Germinal center (tissue), 1 donor: ENCODE data around the gene ZNF165.
"Not testable (repeated sequence)": the region's sequence is repeated elsewhere in the genome, so short reads cannot be mapped to it uniquely, and the experiment has no call there.

ENCODE experiments used
- DNase-seq: peaks from one replicate; pipeline ENCODE4 v3.0.0; 2012; ENCODE audit warnings: mixed read lengths, low spot score

ZNF165 gene

DNA sequence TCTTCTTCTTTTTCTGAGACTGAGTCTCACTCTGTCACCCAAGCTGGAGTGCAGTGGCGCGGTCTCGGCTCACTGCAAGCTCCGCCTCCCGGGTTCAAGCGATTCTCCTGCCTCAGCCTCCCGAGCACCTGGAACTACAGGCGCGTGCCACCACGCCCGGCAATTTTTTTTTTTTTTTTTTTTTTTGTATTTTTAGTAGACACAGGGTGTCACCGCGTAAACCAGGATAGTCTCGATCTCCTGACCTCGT lies at the start of gene ZNF165:
Gene ZNF165, plus strand, starts transcription at position 188 of the 250 bp plus-strand sequence. CDS start 4,913 bp downstream, outside the sequence.
- not testable (repeated sequence) for DNase-seq

DNA sequence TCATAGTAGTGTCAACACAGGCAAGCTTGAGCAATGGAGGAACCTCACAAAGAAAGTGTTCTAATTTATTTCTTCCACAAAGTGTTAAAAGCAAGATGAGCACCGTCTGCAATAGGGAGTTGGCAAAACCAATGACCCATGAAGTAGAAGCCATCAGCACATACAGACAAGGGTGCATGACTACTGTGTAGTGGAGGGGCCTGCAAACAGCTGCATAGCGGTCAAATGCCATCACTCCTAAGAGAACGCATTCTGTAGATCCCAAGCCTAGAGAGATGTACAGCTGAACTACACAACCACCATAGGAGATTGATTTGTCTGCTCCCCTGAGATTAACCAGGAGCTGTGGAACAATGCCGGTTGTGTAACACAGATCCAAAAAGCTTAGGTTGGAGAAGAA lies 26.8 kb upstream of the ZNF165 start:
- DNase-seq: no peak

DNA sequence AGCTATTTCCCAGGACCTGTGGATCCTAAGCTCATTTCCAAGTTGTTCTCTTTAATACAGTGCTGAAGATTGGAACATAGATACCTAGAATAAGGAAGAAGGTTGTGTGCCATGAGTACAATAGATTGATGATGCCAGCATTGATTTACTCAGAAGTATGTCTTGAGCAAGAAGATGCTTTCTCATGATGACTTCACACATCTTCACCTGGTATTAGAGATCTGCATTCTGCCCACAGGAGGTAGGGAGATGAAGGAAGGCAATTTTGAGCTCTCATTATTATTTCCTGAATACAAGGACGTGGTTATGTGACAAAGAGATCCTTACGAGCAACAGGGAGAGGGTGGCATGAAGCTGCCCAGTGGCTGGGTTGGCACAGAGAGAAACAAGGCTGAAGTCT lies 20.0 kb upstream of the ZNF165 start:
- no peak for DNase-seq

DNA sequence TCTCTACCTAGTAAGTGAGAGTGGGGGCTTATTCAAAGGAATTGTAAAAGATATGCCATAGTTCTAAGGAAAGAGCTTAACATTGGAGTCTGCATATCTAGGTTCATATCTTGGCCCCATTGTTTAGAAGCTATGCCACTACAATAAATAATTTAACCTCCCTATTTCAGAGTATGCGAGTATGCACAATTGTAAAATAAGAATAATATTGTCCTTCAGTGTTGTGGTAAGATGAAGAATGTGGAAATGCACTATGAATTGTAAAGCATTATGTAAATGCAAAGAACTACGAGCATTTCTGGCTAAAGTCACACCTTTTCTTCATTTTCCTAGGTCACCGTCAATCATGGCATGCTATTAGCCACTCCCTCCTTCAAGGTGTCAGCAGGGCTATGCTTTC lies 16.1 kb upstream of the ZNF165 start:
- DNase-seq: no peak

DNA sequence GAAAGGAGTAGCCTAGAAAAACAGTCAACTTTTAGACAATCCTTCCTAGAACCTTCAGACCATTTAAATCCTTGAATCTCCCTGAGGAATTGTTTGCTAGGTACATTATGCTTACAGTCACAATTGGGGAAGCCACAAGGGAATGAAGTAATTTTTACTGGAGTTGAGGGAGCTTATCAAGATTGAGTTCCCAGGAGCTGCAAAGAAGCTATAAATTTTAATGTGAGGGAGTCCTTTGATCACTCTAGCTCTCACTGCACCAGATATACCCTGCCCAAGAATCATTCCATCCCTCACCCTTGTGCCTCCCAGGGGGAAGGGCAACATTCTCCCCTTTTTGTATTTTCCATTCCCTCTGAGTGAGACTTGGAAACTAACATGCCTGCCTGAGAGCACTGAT lies 12.3 kb upstream of the ZNF165 start:
- no peak for DNase-seq

DNA sequence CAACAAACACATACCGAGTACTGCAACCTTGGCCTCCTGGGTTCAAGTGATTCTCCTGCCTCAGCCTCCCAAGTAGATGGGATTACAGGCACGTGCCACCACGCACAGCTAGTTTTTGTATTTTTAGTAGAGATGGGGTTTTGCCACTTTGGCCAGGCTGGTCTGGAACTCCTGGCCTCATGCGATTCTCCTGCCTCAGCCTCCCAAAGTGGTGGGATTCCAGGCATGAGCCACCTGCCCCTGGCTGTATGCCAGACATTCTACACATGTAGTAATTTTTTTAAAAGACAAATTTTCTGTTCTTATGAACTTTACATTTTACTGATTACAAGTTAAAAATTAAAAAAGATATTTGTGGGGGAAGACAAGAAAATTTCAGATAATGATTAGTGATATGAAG lies 9.4 kb upstream of the ZNF165 start:
- DNase-seq: not testable (repeated sequence)

DNA sequence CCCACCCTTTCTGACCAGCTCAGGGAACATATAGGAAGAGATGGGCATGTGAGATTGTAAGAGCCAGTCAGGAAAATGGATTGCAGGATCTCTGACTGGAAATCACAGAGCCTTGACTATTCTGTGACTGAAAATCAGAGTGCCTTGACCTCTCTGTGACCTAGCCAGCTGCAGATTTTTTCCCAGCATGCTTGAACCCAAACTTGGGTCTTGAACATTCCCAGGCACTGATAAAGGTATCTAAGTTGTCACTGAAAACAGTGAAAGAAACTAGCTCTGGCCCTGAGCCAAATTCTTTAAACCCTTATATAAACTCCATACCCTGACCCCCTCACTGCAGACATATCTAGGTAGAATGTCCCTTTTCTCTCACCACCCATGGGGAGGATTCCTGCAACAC lies 2.3 kb upstream of the ZNF165 start:
- no peak for DNase-seq

DNA sequence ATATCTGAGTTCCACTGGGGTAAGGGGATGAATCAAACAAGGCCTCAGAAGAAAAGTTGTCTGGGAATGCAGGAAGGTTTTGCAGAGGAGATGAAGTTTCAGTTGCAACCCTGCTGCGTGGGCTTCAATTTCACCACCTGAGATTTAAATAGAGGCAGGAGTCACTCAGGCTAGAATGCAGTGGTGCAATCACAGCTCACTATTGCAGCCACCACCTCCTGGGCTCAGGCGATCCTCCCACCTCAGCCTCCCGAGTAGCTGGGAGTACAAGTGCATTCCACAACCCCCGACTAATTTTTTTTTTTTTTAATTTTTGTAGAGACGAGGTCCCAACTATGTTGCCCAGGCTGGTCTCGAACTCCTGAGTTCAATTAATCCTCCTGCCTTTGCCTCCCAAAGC lies 1.5 kb upstream of the ZNF165 start:
- no peak for DNase-seq

DNA sequence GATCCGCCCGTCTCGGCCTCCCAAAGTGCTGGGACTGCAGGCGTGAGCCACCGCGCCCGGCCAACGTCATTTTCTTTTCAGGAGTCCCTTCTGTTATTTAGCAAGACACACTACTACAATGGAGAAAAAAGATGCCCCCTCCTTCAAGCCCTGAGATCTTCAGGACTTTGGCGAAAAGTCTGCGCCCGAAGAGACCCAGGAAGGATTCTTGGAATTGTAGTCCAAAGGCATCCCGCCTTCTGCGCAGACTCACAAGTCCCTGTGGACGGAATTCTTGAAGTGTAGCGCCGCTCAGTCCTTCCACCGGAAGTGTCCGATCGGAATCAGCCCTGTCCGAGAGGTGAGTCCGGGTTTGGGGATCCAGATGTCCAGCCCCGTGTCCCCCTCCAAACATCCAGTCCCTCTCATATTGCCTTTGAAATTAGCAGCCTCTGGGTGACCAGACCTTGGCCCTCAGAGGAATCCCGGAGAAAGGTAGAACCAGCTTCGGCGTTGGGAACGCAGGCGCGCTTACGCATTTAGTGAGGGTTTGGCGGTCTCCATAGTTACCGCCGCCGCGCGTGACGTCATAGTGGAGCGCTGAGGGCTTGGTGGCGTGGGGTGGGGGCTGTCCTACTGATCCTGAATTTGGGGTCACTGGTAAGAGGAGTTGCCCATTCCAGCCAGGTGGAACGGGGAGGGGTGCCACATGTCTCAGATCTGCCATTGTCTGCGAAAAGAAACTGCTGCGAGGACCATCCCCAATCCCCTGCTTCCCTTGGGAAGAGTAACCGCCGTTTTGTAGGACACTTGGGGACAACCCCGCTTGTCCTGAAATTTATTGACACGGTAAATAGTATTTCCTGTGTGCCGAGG lies 490 bp downstream of the ZNF165 start:
- peak; percentile 83 for DNase-seq

DNA sequence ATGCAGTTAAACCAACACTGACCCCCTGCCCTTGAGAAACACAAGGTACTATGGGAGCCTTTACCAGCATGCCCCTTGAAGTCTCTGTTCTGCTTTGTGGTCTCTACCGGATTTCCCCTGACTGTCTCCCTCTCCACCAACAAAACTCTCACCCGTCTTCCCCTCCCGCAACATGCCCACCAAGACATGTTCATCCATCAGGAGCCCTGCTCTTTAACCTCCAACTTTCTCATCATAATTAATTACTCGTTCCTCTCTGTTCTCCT lies 1.1 kb downstream of the ZNF165 start:
- DNase-seq: peak; percentile 46

DNA sequence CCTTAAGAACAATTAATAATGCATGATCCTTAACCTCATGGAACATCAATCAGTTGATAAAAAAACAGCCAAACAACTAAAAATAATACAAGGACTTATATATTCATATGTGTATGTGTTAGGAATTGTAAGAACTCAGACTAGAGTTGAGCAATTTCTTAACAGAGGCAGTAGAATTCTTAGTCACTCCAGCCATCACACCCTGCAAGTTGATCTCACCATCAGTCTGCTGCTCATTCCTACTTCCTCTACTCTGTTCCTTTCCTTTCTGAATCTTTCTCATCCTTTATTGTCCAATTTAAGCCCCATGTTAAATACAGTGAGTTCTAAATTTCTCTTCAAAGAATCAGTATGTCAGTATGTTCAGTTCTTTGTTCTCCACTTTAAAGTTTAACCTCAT lies 2.6 kb downstream of the ZNF165 start:
- no peak for DNase-seq

DNA sequence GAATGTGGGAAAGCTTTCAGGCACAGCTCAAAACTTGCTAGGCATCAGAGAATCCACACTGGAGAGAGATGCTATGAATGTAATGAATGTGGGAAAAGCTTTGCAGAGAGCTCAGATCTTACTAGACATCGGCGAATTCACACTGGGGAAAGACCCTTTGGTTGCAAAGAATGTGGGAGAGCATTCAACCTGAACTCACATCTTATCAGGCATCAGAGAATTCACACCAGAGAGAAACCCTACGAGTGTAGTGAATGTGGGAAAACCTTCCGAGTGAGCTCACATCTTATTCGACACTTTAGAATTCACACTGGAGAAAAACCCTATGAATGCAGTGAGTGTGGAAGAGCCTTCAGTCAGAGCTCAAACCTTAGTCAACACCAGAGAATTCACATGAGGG lies 8.7 kb downstream of the ZNF165 start:
- DNase-seq: no peak

DNA sequence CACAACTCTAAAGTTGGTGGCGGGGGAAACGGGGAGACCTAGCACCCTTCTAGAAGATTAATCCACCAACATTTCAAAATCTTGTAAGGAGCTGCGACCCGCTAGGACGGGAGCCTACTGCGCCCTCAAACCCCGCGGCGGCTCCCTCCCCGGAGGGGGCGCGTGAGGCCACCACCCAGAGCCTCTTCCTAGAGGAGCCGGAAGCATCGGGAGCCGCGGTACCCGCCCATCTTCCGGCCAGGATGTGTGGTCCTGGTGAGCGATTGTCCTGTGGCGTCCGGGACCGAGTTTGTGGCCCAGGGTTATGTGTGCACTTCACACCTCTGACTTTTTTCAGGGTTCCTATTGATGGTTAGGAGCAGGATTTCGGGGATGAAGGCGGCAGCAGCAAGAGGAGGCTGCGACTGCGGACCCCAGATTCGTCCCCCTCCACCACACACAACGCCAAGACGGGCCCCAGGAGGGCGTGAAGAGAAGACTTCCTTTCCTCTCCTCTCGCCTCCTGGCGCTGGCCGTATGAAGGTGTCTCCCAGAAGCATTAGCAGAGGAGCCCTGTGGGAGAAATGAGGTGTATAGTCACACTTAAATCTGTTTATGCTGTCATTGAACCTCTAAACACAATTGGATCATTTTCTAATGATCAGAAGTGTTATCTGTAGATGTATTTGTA lies 10.7 kb downstream of the ZNF165 start:
- DNase-seq: no peak

DNA sequence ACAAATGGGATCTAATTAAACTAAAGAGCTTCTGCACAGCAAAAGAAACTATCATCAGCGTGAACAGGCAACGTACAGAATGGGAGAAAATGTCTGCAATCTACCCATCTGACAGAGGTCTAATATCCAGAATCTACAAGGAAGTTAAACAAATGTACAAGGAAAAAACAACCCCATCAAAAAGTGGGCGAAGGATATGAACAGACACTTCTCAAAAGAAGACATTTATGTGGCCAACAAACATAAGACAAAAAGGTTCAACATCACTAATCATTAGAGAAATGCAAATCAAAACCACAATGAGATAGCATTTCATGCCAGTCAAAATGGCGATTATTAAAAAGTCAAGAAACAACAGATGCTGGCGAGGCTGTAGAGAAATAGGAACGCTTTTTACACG lies 21.9 kb downstream of the ZNF165 start:
- DNase-seq: not testable (repeated sequence)

DNA sequence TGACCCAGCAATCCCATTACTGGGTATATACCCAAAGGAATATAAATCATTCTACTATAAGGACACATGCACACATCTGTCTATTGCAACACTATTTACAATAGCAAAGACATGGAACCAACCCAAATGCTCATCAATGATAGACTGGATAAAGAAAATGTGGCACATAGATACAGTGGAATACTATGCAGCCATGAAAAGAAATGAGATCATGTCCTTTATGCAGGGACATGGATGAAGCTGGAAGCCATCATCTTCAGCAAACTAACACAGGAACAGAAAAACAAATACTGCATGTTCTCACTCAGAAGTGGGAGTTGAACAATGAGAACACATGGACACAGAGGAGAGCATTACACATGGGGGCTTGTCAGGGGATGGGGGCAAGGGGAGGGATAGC lies 22.3 kb downstream of the ZNF165 start:
- DNase-seq: not testable (repeated sequence)

DNA sequence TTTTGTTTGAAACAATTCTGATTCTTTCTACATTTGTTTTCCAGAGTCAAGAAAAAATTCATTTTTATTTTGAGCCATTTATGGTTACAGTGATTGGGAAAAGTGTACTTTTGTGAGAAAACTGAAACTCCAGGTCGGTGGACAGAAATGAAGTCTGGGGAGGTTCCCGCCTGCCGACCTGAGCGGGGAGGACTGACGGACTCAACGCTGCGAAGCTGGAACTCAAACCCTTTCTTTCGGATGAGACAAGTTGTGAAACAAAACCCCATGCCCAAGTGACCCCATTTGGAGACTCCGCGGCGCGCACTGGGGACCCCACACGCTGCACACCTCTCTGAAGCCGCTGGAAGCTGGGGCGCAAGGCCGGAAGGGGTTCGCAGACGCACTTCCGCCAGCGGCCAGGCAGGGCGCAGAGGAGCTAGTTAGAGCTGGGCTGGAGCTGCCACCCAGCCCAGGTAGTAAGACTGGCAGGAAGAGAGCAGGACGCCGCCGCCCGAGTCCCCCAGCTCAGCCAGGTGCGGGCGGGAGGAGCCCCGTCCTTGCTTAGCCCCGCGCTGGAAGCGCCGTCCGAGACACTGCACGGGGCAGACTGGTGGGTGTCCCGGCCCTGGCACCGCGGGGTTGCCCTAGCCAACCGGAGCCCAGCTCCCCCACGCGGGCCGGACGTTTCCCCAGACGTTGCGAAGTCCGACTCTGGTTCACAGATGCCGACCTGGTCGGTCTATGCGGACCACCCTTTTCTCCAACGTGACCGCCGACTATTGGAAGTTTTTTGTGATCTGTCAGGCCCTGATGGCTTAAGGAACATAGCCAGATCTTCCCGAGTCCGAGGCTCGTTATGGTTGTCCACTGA lies 24.2 kb downstream of the ZNF165 start:
- peak; percentile 91 for DNase-seq

DNA sequence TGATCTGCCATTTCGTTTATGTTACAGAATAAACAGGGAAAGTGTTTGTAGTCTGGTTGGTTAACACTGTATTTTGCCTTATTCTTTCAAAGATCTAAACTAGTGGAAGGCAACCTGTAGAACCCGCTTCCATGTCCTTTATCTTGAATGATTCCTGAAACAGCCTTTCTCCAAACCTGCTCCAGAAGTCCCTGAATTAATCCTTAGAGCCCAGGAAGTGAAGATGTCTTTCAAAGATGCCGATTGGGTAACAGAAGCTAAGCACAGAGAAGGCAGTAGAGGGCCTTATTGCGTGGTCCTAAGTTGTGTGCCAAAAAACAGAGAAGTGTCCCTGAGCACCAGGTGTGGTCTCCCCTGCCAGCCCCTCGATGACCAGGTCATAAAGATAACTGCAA lies 24.9 kb downstream of the ZNF165 start:
- peak; percentile 47 for DNase-seq

DNA sequence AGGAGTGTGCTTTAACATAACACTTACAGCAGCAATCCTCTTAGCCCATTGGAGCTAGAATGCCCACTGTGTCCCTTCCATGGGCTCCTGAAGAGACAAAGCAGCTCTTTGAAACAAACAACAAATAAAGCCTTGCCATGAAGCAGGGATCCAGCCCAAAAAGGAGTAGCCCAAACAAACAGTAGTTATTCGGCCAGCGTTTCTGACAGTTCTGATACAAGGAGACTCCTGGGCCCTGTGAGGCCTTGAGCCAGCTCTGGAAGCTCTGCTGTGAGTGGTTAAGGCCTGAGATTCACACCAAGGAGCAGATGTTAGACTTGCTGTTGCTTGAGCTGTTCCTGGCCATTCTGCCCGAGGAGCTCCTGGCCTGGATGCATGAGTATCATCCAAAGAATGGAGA lies 27.1 kb downstream of the ZNF165 start:
- no peak for DNase-seq

DNA sequence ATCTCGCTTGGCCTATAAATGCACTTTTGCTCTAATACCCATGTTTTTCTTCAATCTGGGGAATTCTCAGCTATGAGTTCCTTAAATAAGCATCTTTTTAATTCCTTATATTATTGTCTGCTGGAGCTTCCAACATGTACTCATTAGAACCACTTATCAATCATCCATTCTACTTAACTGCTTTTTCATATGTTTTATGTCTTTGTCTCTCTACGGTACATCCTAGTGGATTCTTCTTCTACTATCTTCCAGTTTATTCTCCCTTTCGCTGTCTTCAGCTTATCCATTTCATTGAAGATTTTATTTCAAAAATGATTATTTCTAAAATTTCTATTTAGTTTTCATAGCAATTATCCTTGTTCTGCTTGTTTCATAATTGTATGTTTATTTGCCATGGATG lies 31.6 kb downstream of the ZNF165 start:
- no peak for DNase-seq

DNA sequence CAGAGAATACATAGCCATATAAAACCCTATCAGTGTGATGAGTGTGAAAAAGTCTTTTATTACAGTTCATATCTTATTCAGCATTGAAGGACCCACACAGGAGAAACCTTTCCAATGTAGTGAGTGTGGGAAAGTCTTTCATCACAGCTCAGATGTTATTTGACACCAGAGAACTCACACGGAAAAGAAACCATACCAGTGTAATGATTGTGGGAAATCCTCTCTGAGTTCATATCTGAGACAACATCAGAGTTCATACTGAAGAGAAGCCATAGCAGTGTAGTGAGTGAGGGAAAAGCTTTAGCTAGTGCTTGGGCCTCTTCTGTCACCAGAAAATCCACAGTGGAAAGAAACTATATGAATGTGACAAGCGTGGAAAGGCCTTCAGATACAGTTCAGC lies 35.4 kb downstream of the ZNF165 start:
- DNase-seq: no peak

DNA sequence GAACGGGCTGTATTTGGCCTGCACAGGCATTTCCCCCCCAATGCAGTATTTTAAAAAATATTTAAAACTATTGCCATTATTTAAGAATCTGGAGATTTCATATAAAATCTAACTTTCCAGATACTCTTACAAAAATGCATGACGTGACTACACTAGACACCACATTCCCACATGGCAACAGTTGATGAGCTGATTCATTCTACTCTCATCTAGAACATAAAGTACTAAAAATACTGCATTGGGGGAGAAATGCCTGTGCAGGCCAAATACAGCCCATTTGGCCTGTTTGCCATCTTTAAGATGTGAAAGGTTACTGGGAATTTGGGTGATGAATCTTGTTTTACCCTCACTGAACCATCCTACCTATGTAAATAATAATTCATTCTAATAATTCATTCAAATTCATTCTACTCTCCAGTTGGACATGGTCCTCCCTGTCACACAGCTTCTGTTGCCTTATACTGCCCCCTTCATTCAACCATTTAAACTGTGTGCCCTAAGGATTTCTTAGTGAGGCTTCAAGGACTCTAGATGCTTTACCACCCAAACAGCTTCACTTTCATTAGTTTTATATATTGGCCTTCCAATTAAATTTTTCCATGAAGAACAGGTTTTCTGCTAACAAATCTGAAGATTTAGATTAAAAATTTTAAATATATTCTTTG lies 37.1 kb downstream of the ZNF165 start:
- no peak for DNase-seq

DNA sequence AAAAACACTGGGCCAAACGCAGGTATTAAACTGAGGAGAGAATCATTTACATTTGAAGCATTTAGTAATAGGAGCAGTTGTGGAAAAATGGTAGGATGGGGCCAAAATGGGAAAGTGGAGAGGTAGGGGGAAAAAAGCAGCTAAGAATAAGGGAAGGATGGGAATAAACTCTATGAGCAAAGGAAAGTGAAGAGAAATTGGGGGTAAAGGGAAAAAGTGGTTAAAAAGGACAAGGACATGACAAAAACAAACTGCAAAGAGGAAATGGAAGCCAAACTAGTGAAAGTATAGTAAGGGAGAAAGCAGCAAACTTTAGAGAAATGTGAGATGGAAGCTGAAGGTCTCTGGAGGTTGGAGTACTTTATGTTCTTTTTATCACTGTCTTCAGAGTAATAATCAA lies 37.8 kb downstream of the ZNF165 start:
- DNase-seq: no peak

DNA sequence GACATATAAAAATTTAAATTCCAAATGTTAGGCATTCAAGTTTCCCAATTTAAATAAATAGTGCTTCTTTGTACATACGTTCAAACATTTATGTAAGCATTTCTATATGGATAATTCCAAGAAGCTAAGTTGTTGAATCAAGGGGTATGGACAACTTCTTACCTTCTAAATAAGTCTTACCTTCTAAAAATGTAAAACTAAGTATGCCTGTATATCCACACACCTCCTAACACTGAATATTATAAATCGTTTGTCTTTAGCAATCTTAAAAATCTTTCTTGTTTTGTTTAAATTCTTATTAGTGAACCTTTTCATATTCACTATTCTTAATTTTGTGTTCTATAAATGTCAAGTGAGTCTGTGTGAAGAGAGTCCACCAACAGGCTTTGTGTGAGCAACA lies 41.5 kb downstream of the ZNF165 start:
- DNase-seq: no peak
